ENCODE data around the gene GLUL. TPM values are rescaled to one million over a fixed set of nuclear protein-coding genes. Genes with fewer than 3 reads are reported as not detected.
"Not testable (repeated sequence)": the region's sequence is repeated elsewhere in the genome, so short reads cannot be mapped to it uniquely, and the experiment has no call there.

The GLUL gene
- total RNA-seq, 3 donors from 2014 or later, result 1,940 to 10,612 (median 2,824) TPM

GRCh38 chr1:182339684-182340083 lies 51.9 kb downstream of the GLUL start:
- TF ChIP-seq POLR2AphosphoS5 (IDR thresholded peaks at IDR 0.05) (no peak), CTCF (IDR thresholded peaks at IDR 0.05) (no peak), POLR2A (IDR thresholded peaks at IDR 0.05) (no peak)
- Histone ChIP-seq H3K4me1 (peaks cover 0 to 4% of the 10 kb centered on the region in 2 donors), H3K36me3 (no peaks in the 10 kb centered on the region), H3K9me3 (no peaks in the 10 kb centered on the region), H3K27me3 (no peaks in the 10 kb centered on the region), H3K27ac (peak overlapping the region; percentile 85 to 89), H3K4me3 (no peak overlapping the region)
- no peak for DNase-seq (ENCODE audit: low spot score in 2 of 2)
- intact Hi-C loops (cut with DNase I; ENCODE audit: low total_unique reads), result no loop called here

- Histone ChIP-seq H3K36me3 (no peaks in the 10 kb centered on the region), H3K4me3 (no peak overlapping the region), H3K4me1 (peaks cover 0 to 4% of the 10 kb centered on the region in 2 donors), H3K9me3 (no peaks in the 10 kb centered on the region), H3K27me3 (no peaks in the 10 kb centered on the region), H3K27ac (peak overlapping the region; percentile 26 to 89)
- DNase-seq (ENCODE audit: low spot score in 2 of 2), result no peak
- TF ChIP-seq POLR2AphosphoS5 (IDR thresholded peaks at IDR 0.05), result no peak
- intact Hi-C loops (cut with DNase I; ENCODE audit: low total_unique reads), result no loop called here
Observed at GRCh38 chr1:182338806-182339370, 52.7 kb downstream of the GLUL start.

- Histone ChIP-seq H3K4me1 (peaks cover 0 to 4% of the 10 kb centered on the region in 2 donors), H3K36me3 (no peaks in the 10 kb centered on the region), H3K9me3 (no peaks in the 10 kb centered on the region), H3K4me3 (no peak overlapping the region), H3K27me3 (no peaks in the 10 kb centered on the region), H3K27ac (peak overlapping the region; percentile 26 to 67)
- TF ChIP-seq CTCF (IDR thresholded peaks at IDR 0.05) (no peak), POLR2AphosphoS5 (IDR thresholded peaks at IDR 0.05) (peak in 1 of 3 donors; percentile 20)
- intact Hi-C loops (cut with DNase I; ENCODE audit: low total_unique reads), result no loop called here
- DNase-seq (ENCODE audit: low spot score in 2 of 2), result no peak
Observed at GRCh38 chr1:182337736-182338571, 53.6 kb downstream of the GLUL start.

- Histone ChIP-seq H3K4me1 (peaks cover 0 to 4% of the 10 kb centered on the region in 2 donors), H3K4me3 (no peak overlapping the region), H3K27me3 (no peaks in the 10 kb centered on the region), H3K36me3 (no peaks in the 10 kb centered on the region), H3K27ac (no peak overlapping the region), H3K9me3 (no peaks in the 10 kb centered on the region)
- intact Hi-C loops (cut with DNase I; ENCODE audit: low total_unique reads), result no loop called here
- TF ChIP-seq POLR2A (IDR thresholded peaks at IDR 0.05) (no peak), POLR2AphosphoS5 (IDR thresholded peaks at IDR 0.05) (no peak), CTCF (IDR thresholded peaks at IDR 0.05) (no peak)
- DNase-seq (ENCODE audit: low spot score in 2 of 2), result no peak
Observed at GRCh38 chr1:182335771-182336566, 55.6 kb downstream of the GLUL start.

GRCh38 chr1:182333071-182333571 lies 58.5 kb downstream of the GLUL start:
- H3K36me3 ChIP-seq; DNase-seq (ENCODE audit: low spot score in 2 of 2); intact Hi-C loops (cut with DNase I; ENCODE audit: low total_unique reads); H3K9me3 ChIP-seq; H3K4me1 ChIP-seq; H3K27me3 ChIP-seq; H3K4me3 ChIP-seq; H3K27ac ChIP-seq: not testable (repeated sequence)

Data from breast epithelium (tissue), 4 donors.